Neural cell (in vitro differentiated cells): ENCODE data around the gene SCUBE1.

ENCODE experiments used
- CTCF ChIP-seq: fragments of 450-650 bp; IDR thresholded peaks from 2 replicates; pipeline ENCODE4 v1.5.1; 2014; ENCODE audit warnings: antibody characterized with exemption, mild to moderate bottlenecking, moderate library complexity; ENCODE audit not compliant: poor library complexity, severe bottlenecking
- EP300 ChIP-seq: fragments of 450-650 bp; conservative IDR thresholded peaks from 2 replicates; pipeline ENCODE4 v1.6.1; 2014; ENCODE audit warnings: antibody characterized with exemption, mild to moderate bottlenecking, moderate library complexity; ENCODE audit not compliant: poor library complexity, severe bottlenecking
- EZH2 ChIP-seq: fragments of 200-600, 300-800 bp; shearing (Covaris generic), sonication (generic); IDR thresholded peaks from 2 replicates; pipeline ENCODE4 v1.6.1; 2014; ENCODE audit warnings: antibody characterized with exemption, low read length, borderline replicate concordance, mild to moderate bottlenecking; ENCODE audit not compliant: insufficient read depth, poor library complexity, severe bottlenecking
- POLR2AphosphoS5 ChIP-seq: IDR thresholded peaks from 2 replicates; pipeline ENCODE4 v1.6.1; 2012
- RAD21 ChIP-seq: fragments of 450-650 bp; conservative IDR thresholded peaks from 2 replicates; pipeline ENCODE4 v1.6.1; 2014; ENCODE audit warnings: antibody characterized with exemption, mild to moderate bottlenecking, moderate library complexity

- TF ChIP-seq EP300 (no peak), CTCF (peak; percentile 98), EZH2 (no peak), RAD21 (peak; percentile 99), POLR2AphosphoS5 (no peak)
Measured at GRCh38 chr22:43385770-43386641, 42.8 kb upstream of the SCUBE1 start.
